B cell (primary cell): Measurements from ENCODE around the gene DNAH11. TPM values are rescaled to one million over a fixed set of nuclear protein-coding genes. Genes with fewer than 3 reads are reported as not detected.

ENCODE experiments used
- ATAC-seq: fragments of 200-7000 bp; cut with Tn5 transposase; one replicate; pipeline ENCODE4 v1.10.0; 2021; ENCODE audit warnings: low read depth, mild to moderate bottlenecking, moderate number of reproducible peaks, moderate library complexity
- CTCF ChIA-PET: fragments of 350-600 bp; sonication (Branson Sonifier 250); formaldehyde crosslinking; loops from one replicate; lab custom pipeline; 2021; ENCODE audit warnings: antibody characterized with exemption, inconsistent platforms; lab: Charles Lee
- POLR2A ChIA-PET: fragments of 350-600 bp; sonication (Branson Sonifier 250); formaldehyde crosslinking; loops from one replicate; lab custom pipeline; 2021; ENCODE audit warnings: antibody characterized with exemption; lab: Charles Lee
- DNase-seq: peaks from one replicate; pipeline ENCODE4 v3.0.0; 2013
- H2AFZ ChIP-seq: 2 replicates; pipeline ENCODE4 v1.6.1; 2012; ENCODE audit warnings: mild to moderate bottlenecking, low read depth, low read length; ENCODE audit not compliant: insufficient read depth, poor library complexity, severe bottlenecking
- H3K27ac ChIP-seq, 2 donors: 1 replicate in 1 of 2; 2 replicates in 1 of 2; pipeline ENCODE4 v1.5.1; 2012 to 2013; ENCODE audit warnings: low read length in 2 of 2, mild to moderate bottlenecking in 2 of 2, moderate library complexity in 1 of 2
- H3K27me3 ChIP-seq, 4 experiments: fragments of 200-600 bp in 1 of 4; sonication (generic) in 1 of 4; replicated peaks in 1 of 4; 1 replicate in 2 of 4; 2 replicates in 2 of 4; pipeline versions ENCODE4 v1.6.1 to v1.7.0; 2013 to 2016; ENCODE audit warnings: low read length in 3 of 4, mild to moderate bottlenecking in 2 of 4, mixed read lengths in 1 of 4, moderate library complexity in 1 of 4; ENCODE audit not compliant: insufficient read depth in 4 of 4, control insufficient read depth in 3 of 4; ENCODE audit errors: control extremely low read depth in 1 of 4
- H3K36me3 ChIP-seq, 2 experiments: replicated peaks in 1 of 2; 1 replicate in 1 of 2; 2 replicates in 1 of 2; pipeline versions ENCODE4 v1.6.1 to v1.7.1; 2013; ENCODE audit warnings: low read length in 1 of 2; ENCODE audit not compliant: insufficient read depth in 2 of 2, control insufficient read depth in 1 of 2; ENCODE audit errors: control extremely low read depth in 1 of 2, extremely low read depth in 1 of 2
- H3K4me1 ChIP-seq, 2 donors: fragments of 200-600 bp in 1 of 2; sonication (generic) in 1 of 2; 1 replicate in 1 of 2; 2 replicates in 1 of 2; pipeline versions ENCODE4 v1.5.1 to v1.6.1; 2013 to 2017; ENCODE audit warnings: low read length in 2 of 2; ENCODE audit not compliant: control insufficient read depth in 2 of 2, insufficient read depth in 2 of 2
- H3K4me2 ChIP-seq: replicated peaks from 2 replicates; pipeline ENCODE3; 2012; ENCODE audit warnings: mild to moderate bottlenecking, low read depth, low read length; ENCODE audit not compliant: poor library complexity, severe bottlenecking
- H3K4me3 ChIP-seq, 5 experiments: fragments of 200-600 bp in 1 of 5; sonication (generic) in 1 of 5; 1 replicate in 3 of 5; 2 replicates in 2 of 5; pipeline versions ENCODE4 v1.5.1 to v1.7.0; 2011 to 2016; ENCODE audit warnings: low read length in 4 of 5, mild to moderate bottlenecking in 4 of 5, low read depth in 2 of 5, control low read depth in 1 of 5, moderate library complexity in 1 of 5; ENCODE audit not compliant: insufficient read depth in 1 of 5; ENCODE audit errors: control extremely low read depth in 1 of 5, extremely low read depth in 1 of 5
- H3K79me2 ChIP-seq: fragments of 200-600 bp; sonication (generic); one replicate; pipeline ENCODE4 v1.6.0; 2016; ENCODE audit warnings: low read length; ENCODE audit not compliant: control insufficient read depth, insufficient read depth
- H3K9ac ChIP-seq: fragments of 200-600 bp; sonication (generic); 2 replicates; pipeline ENCODE4 v1.6.1; 2017; ENCODE audit warnings: mild to moderate bottlenecking, low read length, moderate library complexity
- H3K9me3 ChIP-seq, 3 donors: one replicate each; pipeline versions ENCODE4 v1.6.1 to v1.7.1; 2013; ENCODE audit warnings: low read length in 2 of 3; ENCODE audit not compliant: control insufficient read depth in 2 of 3, insufficient read depth in 1 of 3; ENCODE audit errors: control extremely low read depth in 1 of 3
- H4K20me1 ChIP-seq: 2 replicates; pipeline ENCODE4 v1.6.0; 2012; ENCODE audit warnings: mild to moderate bottlenecking, low read length; ENCODE audit not compliant: insufficient read depth, control insufficient read depth, poor library complexity, severe bottlenecking
- H3K27ac Mint-ChIP-seq: one replicate; pipeline ENCODE4 v1.8.0; 2021; ENCODE audit warnings: mixed read lengths
- H3K27me3 Mint-ChIP-seq: one replicate; pipeline ENCODE4 v1.8.0; 2021; ENCODE audit warnings: mixed read lengths
- H3K4me1 Mint-ChIP-seq: one replicate; pipeline ENCODE4 v1.8.0; 2021; ENCODE audit warnings: mixed read lengths
- H3K4me3 Mint-ChIP-seq: one replicate; pipeline ENCODE4 v1.8.0; 2021; ENCODE audit warnings: mixed read lengths
- H3K9me3 Mint-ChIP-seq: one replicate; pipeline ENCODE4 v1.8.0; 2022; ENCODE audit warnings: mixed read lengths; ENCODE audit not compliant: insufficient read depth
- CTCF ChIP-seq: fragments of 200-600 bp; IDR thresholded peaks from one replicate; pipeline ENCODE4 v1.8.0; 2022; ENCODE audit warnings: antibody characterized with exemption, mild to moderate bottlenecking
- EZH2 ChIP-seq: IDR thresholded peaks from 2 replicates; pipeline ENCODE4 v1.6.1; 2012; ENCODE audit warnings: borderline replicate concordance, low read depth, mild to moderate bottlenecking, moderate library complexity, low read length; ENCODE audit not compliant: insufficient read depth, poor library complexity, severe bottlenecking
- WGBS: methylation state at CpG from one replicate; pipeline ENCODE4 v1.1.5; 2013; ENCODE audit warnings: missing lambda C conversion rate; ENCODE audit not compliant: insufficient coverage; 5-methylcytosine and 5-hydroxymethylcytosine counted together
- intact Hi-C: fragments of 100-400 bp; cut with micrococcal nuclease; formaldehyde crosslinking; loops from one replicate; pipeline ENCODE4 v1.10.0; 2022
- polyA plus RNA-seq: library from polyadenylated mRNA; depleted of rRNA; stranded (reverse); fragments of >200 nt; gene quantifications from 2 replicates; pipeline ENCODE4 v1.2.3, GENCODE V29; 2012
- total RNA-seq, 2 donors: library from RNA; stranded (reverse); fragments of 120-200 nt in 1 of 2; gene quantifications; 1 replicate in 1 of 2; 2 replicates in 1 of 2; pipeline versions ENCODE4 v1.2.3 to v1.2.4, GENCODE V29; 2013 to 2022

DNAH11 gene
- total and polyA plus RNA-seq, 2 donors (not counting 1 experiment from before 2014, with no cell fraction given) = not detected

- TF ChIP-seq CTCF (no peak), EZH2 (no peak)
- Mint-ChIP-seq H3K27ac (peak overlapping the region; percentile 62), H3K9me3 (no peaks in the 10 kb centered on the region), H3K4me3 (peak overlapping the region; percentile 46), H3K27me3 (no peaks in the 10 kb centered on the region), H3K4me1 (peaks cover 85% of the 10 kb centered on the region)
- no peak overlapping the region for H3K4me3 ChIP-seq
- H3K79me2 ChIP-seq = peaks cover 94% of the 10 kb centered on the region
- H3K27ac ChIP-seq = peak overlapping the region; percentile 60 to 86
- CTCF ChIA-PET = interaction anchor here (1.4 kb wide), 1 partner anchor 16 kb away, joined by 3 read pairs; no protein-coding TSS in a partner anchor
- H3K9ac ChIP-seq = peak overlapping the region; percentile 19
- intact Hi-C loops = loop anchor here (1.0 to 10.0 kb wide), 4 partner anchors 15 to 1075 kb away; partner anchors contain the start of gene HYCC1
- no peak overlapping the region for H2AFZ ChIP-seq
- peak overlapping the region; percentile 95 for H3K4me2 ChIP-seq
- POLR2A ChIA-PET = interaction anchor here (0.6 kb wide), 2 partner anchors 41 to 878 kb away, joined by 3 to 5 read pairs; no protein-coding TSS in a partner anchor
- H3K27me3 ChIP-seq = no peaks in the 10 kb centered on the region
- no peaks in the 10 kb centered on the region for H4K20me1 ChIP-seq
- no peak for DNase-seq
- H3K9me3 ChIP-seq = peaks cover 0 to 6% (median 3%) of the 10 kb centered on the region in 3 donors
- H3K4me1 ChIP-seq = peaks cover 72 to 90% of the 10 kb centered on the region in 2 donors
- WGBS = no CpG with 5 or more reads among the region's 3 CpGs
- ATAC-seq = no peak
- H3K36me3 ChIP-seq = peaks cover 6 to 28% of the 10 kb centered on the region in 2 experiments
Measured at GRCh38 chr7:21939858-21940372, 397.1 kb downstream of the DNAH11 start.

GRCh38 chr7:21941611-21942141 lies 398.8 kb downstream of the DNAH11 start:
- Histone ChIP-seq H3K79me2 (peaks cover 76% of the 10 kb centered on the region), H3K27ac (peak overlapping the region; percentile 60 to 86), H3K36me3 (peaks cover 4 to 26% of the 10 kb centered on the region in 2 experiments), H3K27me3 (no peaks in the 10 kb centered on the region), H4K20me1 (no peaks in the 10 kb centered on the region), H3K4me1 (peaks cover 78 to 82% of the 10 kb centered on the region in 2 donors), H3K9me3 (no peaks in the 10 kb centered on the region), H3K9ac (peak overlapping the region; percentile 40), H3K4me3 (peak overlapping the region in 3 of 5 experiments; percentile 16 to 48 (median 34)), H3K4me2 (peak overlapping the region; percentile 95), H2AFZ (no peak overlapping the region)
- Mint-ChIP-seq H3K27ac (peak overlapping the region; percentile 71), H3K4me1 (peaks cover 77% of the 10 kb centered on the region), H3K9me3 (no peaks in the 10 kb centered on the region), H3K27me3 (no peaks in the 10 kb centered on the region), H3K4me3 (peak overlapping the region; percentile 78)
- ChIA-PET CTCF (interaction anchor here (0.8 to 2.3 kb wide), 3 partner anchors 11 to 59 kb away, joined by 3 to 8 read pairs (median 4); no protein-coding TSS in a partner anchor), POLR2A (interaction anchor here (0.6 to 1.2 kb wide), 2 partner anchors 16 to 29 kb away, joined by 3 read pairs; no protein-coding TSS in a partner anchor)
- DNase-seq (peak; percentile 74), ATAC-seq (peak; percentile 32)
- intact Hi-C loops = loop anchor here (2.0 to 10.0 kb wide), 3 partner anchors 17 to 1073 kb away; partner anchors contain the start of gene HYCC1
- WGBS = 10% methylated on average over 2 of the region's 3 CpGs
- TF ChIP-seq CTCF (no peak), EZH2 (no peak)
